ENCODE data around the gene UCHL3. TPM values are rescaled to one million over a fixed set of nuclear protein-coding genes. Genes with fewer than 3 reads are reported as not detected.

UCHL3 gene
- total RNA-seq, 1 experiment from 2014 or later = 50.8 TPM

- Histone ChIP-seq H2BK15ac (ENCODE audit: low read depth, low read length) (no peak overlapping the region), H2BK12ac (ENCODE audit: insufficient read length, low read depth, low read length) (no peak overlapping the region), H3K9me3 (ENCODE audit: control insufficient read depth, low read depth, low read length) (no peaks in the 10 kb centered on the region), H3K27ac (ENCODE audit: insufficient read length, low read depth, low read length) (no peak overlapping the region), H3K18ac (ENCODE audit: insufficient read length, low read depth, low read length) (no peak overlapping the region), H4K8ac (replicated peaks; ENCODE audit: insufficient read length, low read depth, low read length) (no peak overlapping the region), H2AK5ac (ENCODE audit: insufficient read length, low read length) (no peak overlapping the region), H3K79me2 (ENCODE audit: insufficient read depth, low read length) (no peaks in the 10 kb centered on the region), H2AFZ (ENCODE audit: low read length) (no peak overlapping the region), H3K4me1 (ENCODE audit: insufficient read depth, low read length) (no peaks in the 10 kb centered on the region), H3K4ac (ENCODE audit: low read depth, low read length) (no peak overlapping the region), H4K91ac (ENCODE audit: insufficient read length, low read depth, low read length) (no peak overlapping the region), H3K79me1 (ENCODE audit: insufficient read depth, low read depth, low read length, poor library complexity, severe bottlenecking) (no peaks in the 10 kb centered on the region), H3K23me2 (ENCODE audit: insufficient read length, low read depth, low read length, poor library complexity, severe bottlenecking) (no peaks in the 10 kb centered on the region), H2BK5ac (ENCODE audit: insufficient read length, low read length) (no peak overlapping the region), H3T11ph (ENCODE audit: low read length) (no peak overlapping the region), H4K20me1 (ENCODE audit: control insufficient read depth, insufficient read depth, insufficient read length) (no peaks in the 10 kb centered on the region), H3K56ac (ENCODE audit: insufficient read length, low read depth, low read length) (no peak overlapping the region), H3K23ac (ENCODE audit: insufficient read length, low read depth, low read length) (no peak overlapping the region), H2BK120ac (ENCODE audit: low read depth, low read length, poor library complexity, severe bottlenecking) (no peak overlapping the region), H3K4me2 (ENCODE audit: insufficient read depth, insufficient read length, low read length) (no peak overlapping the region), H2BK20ac (ENCODE audit: low read depth, low read length, poor library complexity, severe bottlenecking) (no peak overlapping the region), H3K9ac (ENCODE audit: extremely low read depth, insufficient read length, low read length) (no peak overlapping the region), H3K14ac (ENCODE audit: insufficient read depth, low read length) (no peak overlapping the region), H3K27me3 (ENCODE audit: insufficient read depth, low read length) (no peaks in the 10 kb centered on the region), H4K5ac (ENCODE audit: insufficient read length, low read depth, low read length) (no peak overlapping the region)
- no peak for TF ChIP-seq CTCF (conservative IDR thresholded peaks at IDR 0.05)
- DNase-seq = no peak
- H3K9me3 Mint-ChIP-seq = no peaks in the 10 kb centered on the region
- H3K4me1 Mint-ChIP-seq = no peaks in the 10 kb centered on the region; a peak in 1 of 4 replicates
- peaks cover 0 to 2% (median 0%) of the 10 kb centered on the region in 3 experiments; a peak in 1 of 7 replicates for H3K36me3 Mint-ChIP-seq (ENCODE audit: insufficient read depth in 1 of 3, low read depth in 3 of 3)
- H3K27ac Mint-ChIP-seq = peak overlapping the region in 1 of 3 experiments; percentile 16; a peak in 1 of 7 replicates
- H3K4me3 Mint-ChIP-seq = no peak overlapping the region
- no CpG with 5 or more reads among the region's 1 CpG for WGBS (ENCODE audit: extremely low coverage, insufficient read length, low lambda C conversion rate)
- no peaks in the 10 kb centered on the region for H3K27me3 Mint-ChIP-seq (ENCODE audit: low read depth)
These were observed 67.6 kb downstream of the UCHL3 start for GRCh38 chr13:75617230-75617629.

Measured in H9 (cell line).